IPS-15b (cell line): ENCODE data around the gene CLDN20.
"Not testable (repeated sequence)": the region's sequence is repeated elsewhere in the genome, so short reads cannot be mapped to it uniquely, and the experiment has no call there.

Experiments
- H3K27me3 ChIP-seq: one replicate; pipeline ENCODE4 v1.6.1; 2013; ENCODE audit warnings: low read length; ENCODE audit not compliant: control insufficient read depth, insufficient read depth
- H3K36me3 ChIP-seq: one replicate; pipeline ENCODE4 v1.6.1; 2013; ENCODE audit warnings: low read length; ENCODE audit not compliant: control insufficient read depth, insufficient read depth
- H3K4me1 ChIP-seq: one replicate; pipeline ENCODE4 v1.6.1; 2013; ENCODE audit warnings: mild to moderate bottlenecking, low read length; ENCODE audit not compliant: control insufficient read depth, insufficient read depth
- H3K4me3 ChIP-seq: one replicate; pipeline ENCODE4 v1.5.1; 2013; ENCODE audit warnings: low read depth, low read length
- H3K9ac ChIP-seq: one replicate; pipeline ENCODE4 v1.6.1; 2013; ENCODE audit warnings: low read depth, mild to moderate bottlenecking, low read length
- H3K9me3 ChIP-seq: one replicate; pipeline ENCODE4 v1.6.1; 2013; ENCODE audit warnings: mild to moderate bottlenecking, low read length; ENCODE audit not compliant: control insufficient read depth, insufficient read depth

Gene CLDN20

DNA sequence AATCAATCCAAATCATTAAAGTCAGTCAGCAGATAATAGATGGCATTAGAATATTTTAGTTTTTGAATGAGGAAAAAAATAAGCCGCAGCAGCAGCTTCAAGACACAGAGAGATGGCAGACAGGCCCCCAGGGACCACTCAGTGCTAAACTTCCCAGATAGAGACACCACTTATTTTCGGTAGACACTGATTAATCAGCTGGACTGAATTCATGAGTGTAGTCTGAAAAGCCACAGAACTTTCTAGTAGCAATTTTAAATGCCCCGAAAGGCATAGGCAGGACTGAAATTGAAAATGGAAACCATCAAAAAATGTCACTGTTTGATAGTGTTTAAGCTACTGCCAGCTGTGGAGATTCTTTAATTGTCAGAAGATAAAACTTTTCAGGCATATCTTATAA lies 3.1 kb upstream of the CLDN20 start:
- Histone ChIP-seq H3K9me3 (no peaks in the 10 kb centered on the region), H3K36me3 (peaks cover 19% of the 10 kb centered on the region), H3K4me3 (no peak overlapping the region), H3K4me1 (peaks cover 24% of the 10 kb centered on the region), H3K9ac (no peak overlapping the region), H3K27me3 (no peaks in the 10 kb centered on the region)

DNA sequence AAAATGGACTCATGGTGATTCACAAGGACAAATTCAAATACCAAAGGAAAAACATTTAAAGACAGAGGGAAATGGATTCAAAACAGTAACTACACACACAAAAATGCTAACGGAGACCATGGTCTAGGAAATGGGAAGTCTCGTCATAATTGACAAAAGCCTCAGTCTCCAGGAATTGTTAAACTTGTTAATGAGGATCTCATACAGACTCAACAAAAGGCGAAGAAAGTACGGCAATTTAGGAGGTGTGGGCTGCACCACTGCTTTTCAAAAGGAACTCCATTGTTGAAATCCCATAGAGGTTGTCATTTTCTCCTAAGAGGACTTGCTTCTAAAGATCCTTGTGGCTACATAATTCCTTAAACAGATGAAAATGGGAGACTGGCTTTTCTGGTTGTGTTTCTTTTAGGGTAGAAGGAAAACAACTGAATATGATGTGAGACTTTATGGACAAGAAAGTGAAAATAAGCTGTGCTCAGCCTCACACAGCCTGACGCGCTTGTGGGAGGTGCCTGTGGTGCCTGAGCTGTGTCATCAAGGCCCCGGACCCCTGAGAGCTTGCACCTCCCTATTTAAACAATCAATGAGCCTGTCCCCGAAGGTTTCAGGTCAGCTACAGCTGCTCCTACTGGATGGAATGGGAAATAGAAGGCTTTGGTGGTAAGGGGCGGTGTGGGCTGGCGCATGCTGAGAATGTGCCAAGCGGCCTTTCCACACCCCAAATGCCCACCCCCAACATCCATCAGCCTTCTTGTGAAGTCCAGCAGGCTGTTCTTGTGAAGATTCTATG lies 2.5 kb upstream of the CLDN20 start:
- Histone ChIP-seq H3K9me3 (no peaks in the 10 kb centered on the region), H3K4me3 (no peak overlapping the region), H3K36me3 (peaks cover 17% of the 10 kb centered on the region), H3K27me3 (no peaks in the 10 kb centered on the region), H3K4me1 (peaks cover 24% of the 10 kb centered on the region), H3K9ac (no peak overlapping the region)

DNA sequence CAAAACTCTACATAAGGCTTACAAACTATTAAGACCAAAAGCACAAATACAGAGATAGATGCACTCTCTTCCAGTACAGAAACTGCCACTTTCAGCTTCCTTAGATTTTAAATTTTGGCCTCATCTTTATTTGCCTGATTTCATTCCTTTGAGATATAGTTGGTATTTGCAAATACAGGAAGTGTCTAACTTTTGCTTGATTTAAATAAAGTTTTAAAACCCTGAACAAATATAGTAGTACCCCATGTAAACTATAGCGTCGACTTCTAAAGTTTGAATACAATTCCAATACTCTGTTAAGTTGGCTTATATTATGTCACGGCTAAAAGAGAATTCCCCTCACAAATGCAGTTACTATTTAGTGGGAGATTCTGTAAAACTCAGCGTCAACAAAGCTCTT lies 1.2 kb upstream of the CLDN20 start:
- peaks cover 14% of the 10 kb centered on the region for H3K36me3 ChIP-seq
- H3K4me1 ChIP-seq, result peaks cover 26% of the 10 kb centered on the region
- H3K9me3 ChIP-seq, result no peaks in the 10 kb centered on the region
- H3K27me3 ChIP-seq, result no peaks in the 10 kb centered on the region
- no peak overlapping the region for H3K4me3 ChIP-seq
- no peak overlapping the region for H3K9ac ChIP-seq

DNA sequence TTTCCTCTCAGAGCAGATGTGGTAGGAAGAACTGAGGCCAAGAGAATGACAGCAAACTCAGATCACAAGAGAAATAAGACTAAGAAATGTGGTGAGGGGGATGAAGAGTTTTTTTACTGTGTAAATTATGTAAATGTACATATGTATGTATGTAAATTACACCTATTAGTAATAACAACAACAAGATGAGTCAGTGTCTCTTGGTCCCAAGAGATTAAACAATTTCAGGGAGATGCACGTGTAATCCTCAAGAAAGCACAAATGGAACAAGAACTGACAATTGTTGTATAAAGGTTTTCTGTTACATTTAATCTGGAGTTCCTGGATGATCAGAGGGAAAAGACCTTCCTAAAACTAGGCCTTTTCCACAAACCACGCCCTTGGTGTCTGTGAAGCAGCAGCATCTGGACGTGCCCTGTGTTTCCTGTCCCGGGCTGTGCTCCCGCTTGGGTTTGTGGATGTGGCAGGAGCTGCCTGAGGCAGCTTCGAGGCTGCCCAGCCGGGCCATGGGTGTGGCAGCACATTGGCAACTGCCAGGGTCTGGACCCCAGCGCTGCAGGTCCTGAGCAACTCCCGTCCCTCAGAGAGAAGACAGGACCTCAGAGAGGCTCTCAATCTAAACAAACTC lies 994 bp downstream of the CLDN20 start:
- H3K27me3 ChIP-seq, result no peaks in the 10 kb centered on the region
- no peaks in the 10 kb centered on the region for H3K9me3 ChIP-seq
- peaks cover 5% of the 10 kb centered on the region for H3K36me3 ChIP-seq
- H3K4me1 ChIP-seq, result peaks cover 33% of the 10 kb centered on the region
- H3K9ac ChIP-seq, result no peak overlapping the region
- no peak overlapping the region for H3K4me3 ChIP-seq

DNA sequence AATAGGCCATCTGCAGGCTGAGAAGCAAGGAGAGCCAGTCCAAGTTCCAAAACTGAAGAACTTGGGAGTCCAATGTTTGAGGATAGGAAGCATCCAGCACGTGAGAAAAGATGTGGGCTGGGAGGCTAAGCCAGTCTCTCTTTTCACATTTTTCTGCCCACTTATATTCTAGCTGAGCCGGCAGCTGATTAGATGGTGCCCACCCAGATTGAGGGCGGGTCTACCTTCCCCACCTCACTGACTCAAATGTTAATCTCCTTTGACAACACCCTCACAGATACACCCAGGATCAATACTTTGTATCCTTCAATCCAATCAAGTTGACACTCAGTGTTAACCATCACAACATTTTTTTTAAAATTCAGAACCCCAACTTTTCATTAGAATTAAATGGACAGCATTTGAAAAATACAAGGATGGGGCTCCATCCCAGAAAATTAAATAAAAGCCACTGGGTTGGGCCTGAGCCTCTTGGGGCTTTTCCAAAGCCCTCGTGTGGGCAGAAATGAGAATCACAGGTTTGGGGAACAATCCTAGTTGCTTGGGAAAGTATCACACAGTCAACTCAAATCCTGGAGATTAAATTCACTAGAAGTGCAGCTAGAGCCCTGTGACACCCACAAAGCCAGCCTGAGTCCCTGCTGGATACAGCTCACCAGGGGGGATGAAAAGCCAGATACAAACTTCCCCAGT lies 2.2 kb downstream of the CLDN20 start:
- no peaks in the 10 kb centered on the region for H3K27me3 ChIP-seq
- H3K9ac ChIP-seq, result no peak overlapping the region
- no peaks in the 10 kb centered on the region for H3K9me3 ChIP-seq
- H3K4me3 ChIP-seq, result no peak overlapping the region
- H3K36me3 ChIP-seq, result peaks cover 3% of the 10 kb centered on the region
- peaks cover 32% of the 10 kb centered on the region for H3K4me1 ChIP-seq

DNA sequence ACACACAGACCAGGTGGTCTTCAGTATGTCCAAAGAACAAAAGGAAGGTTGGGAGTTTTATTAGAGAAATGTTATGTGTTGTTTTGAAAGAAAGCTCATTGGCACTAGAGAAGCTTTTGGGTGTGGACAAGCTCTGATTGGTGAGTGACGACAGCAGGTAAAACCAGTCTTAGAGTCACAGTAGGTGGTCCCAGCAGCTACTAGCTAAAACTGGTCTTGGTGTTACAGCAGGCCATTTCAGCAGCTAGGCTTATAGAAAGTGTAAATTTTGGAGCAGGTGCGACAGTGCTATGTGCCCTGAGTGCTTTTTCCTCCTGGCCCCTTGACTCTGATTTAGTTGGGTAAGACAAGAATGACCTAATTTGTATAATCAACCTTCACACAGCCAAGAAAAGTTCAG lies 3.6 kb downstream of the CLDN20 start:
- H3K4me1 ChIP-seq, result peaks cover 20% of the 10 kb centered on the region
- H3K9me3 ChIP-seq, result no peaks in the 10 kb centered on the region
- H3K36me3 ChIP-seq, result peaks cover 3% of the 10 kb centered on the region
- no peak overlapping the region for H3K4me3 ChIP-seq
- H3K27me3 ChIP-seq, result no peaks in the 10 kb centered on the region
- H3K9ac ChIP-seq, result no peak overlapping the region

DNA sequence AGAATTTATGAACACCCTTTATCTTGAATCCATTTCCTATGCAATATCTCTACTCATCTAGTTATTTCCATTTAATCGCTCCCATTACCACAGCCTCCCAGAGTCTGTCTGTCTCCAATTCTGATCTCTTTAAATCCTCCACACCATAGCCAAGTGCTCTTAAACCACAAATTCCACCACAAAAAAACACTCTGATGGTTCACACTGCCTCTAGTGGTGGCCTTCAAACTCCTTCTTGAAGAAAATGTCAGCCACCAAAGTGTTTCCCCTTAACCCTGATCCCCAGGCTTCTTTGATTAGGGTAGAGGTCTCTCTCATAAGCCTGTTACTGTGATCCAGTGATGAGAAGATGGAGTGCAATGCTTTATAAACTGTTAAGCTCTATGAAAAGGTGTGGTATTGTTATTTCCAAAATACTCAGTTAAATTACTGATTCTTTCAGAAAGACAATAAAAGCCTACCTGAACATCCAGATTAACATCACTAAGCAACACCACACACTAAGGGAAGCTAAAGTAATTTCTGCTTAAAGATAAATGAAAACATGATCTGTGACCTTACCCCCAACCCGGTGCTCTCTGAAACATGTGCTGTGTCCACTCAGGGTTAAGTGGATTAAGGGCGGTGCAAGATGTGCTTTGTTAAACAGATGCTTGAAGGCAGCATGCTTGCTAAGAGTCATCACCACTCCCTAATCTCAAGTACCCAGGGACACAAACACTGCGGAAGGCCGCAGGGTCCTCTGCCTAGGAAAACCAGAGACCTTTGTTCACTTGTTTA lies 4.5 kb downstream of the CLDN20 start:
- not testable (repeated sequence) for H3K9ac ChIP-seq, H3K27me3 ChIP-seq, H3K36me3 ChIP-seq, H3K4me3 ChIP-seq, H3K9me3 ChIP-seq
- peaks cover 21% of the 10 kb centered on the region for H3K4me1 ChIP-seq

DNA sequence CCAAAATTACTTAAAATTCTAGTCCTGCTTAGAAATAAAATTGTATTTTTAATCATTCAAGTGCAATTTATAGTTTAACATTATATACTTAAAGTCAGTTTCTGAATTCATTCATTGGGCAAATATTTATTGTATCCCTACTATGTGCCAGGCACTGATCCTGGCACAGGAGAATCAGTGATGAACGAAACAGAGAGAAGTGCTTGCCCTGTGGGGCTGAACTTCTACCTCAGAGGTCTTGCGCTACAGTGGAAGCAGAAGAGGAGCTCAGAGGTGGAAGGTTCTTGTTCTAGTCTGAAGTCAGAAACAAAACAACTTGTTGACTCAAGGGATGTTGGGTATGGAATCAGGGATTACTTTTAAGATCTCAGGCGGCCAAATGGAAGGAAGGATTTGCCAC lies 6.0 kb downstream of the CLDN20 start:
- Histone ChIP-seq H3K27me3 (no peaks in the 10 kb centered on the region), H3K9ac (no peak overlapping the region), H3K4me1 (peaks cover 27% of the 10 kb centered on the region), H3K4me3 (no peak overlapping the region), H3K36me3 (peaks cover 3% of the 10 kb centered on the region), H3K9me3 (no peaks in the 10 kb centered on the region)

DNA sequence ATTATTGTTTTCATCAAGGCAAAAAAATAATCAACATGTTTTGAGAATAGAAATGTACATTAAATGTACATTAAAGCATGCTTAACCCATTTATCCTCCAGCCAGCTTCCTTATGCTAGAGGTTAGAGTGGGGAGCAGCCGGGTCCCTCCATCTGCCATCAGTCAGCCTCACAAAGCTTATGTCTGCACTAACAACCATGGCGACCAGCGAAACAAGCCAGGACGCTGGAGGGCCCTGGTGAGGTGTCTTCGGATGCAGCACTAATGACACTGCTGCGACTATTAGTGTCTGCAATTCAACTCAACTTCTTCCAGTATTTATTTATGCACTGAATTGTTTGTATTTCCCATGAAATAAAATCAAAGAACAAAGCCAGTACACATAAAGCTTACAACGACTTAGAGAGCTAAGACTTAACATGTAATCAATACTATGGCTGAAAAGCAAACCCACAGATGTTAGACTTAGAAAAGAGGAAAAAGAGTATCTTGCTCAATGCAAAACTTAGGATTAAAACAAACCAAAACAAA lies 6.8 kb downstream of the CLDN20 start:
- Histone ChIP-seq H3K4me1 (peaks cover 26% of the 10 kb centered on the region), H3K36me3 (peaks cover 3% of the 10 kb centered on the region), H3K4me3 (no peak overlapping the region), H3K27me3 (no peaks in the 10 kb centered on the region), H3K9me3 (no peaks in the 10 kb centered on the region), H3K9ac (no peak overlapping the region)

DNA sequence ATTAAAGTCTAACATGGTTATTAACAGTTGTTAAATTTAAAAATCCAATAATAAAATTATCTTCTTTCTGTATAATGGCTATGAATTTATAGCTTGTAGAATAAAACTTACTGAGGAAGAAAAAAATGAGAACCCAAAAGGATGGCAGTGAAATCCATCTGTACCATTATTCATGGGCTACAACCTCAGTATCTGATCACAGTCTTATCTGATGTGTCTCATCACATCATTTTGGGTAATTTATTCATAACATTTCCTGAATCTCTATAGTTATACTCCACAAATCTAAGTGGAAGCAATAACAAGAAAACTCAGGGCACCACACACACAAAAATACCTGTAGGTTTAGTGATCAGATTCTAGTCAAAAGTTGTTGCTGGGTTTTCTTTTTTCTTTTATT lies 7.3 kb downstream of the CLDN20 start:
- Histone ChIP-seq H3K4me3 (no peak overlapping the region), H3K36me3 (peaks cover 3% of the 10 kb centered on the region), H3K9ac (no peak overlapping the region), H3K9me3 (no peaks in the 10 kb centered on the region), H3K27me3 (no peaks in the 10 kb centered on the region), H3K4me1 (peaks cover 26% of the 10 kb centered on the region)
